H9 (cell line): ENCODE measurements around the gene SNX7. TPM values are rescaled to one million over a fixed set of nuclear protein-coding genes. Genes with fewer than 3 reads are reported as not detected.

Experiments used
- DNase-seq: peaks from one replicate; pipeline ENCODE4 v3.0.0-alpha.2; 2017
- H2AFZ ChIP-seq: one replicate; pipeline ENCODE4 v1.6.1; 2013; ENCODE audit warnings: mild to moderate bottlenecking, low read length, control low read depth, moderate library complexity
- H2AK5ac ChIP-seq: 2 replicates; pipeline ENCODE4 v1.6.1; 2013; ENCODE audit warnings: low read length, control low read depth, mixed read lengths; ENCODE audit not compliant: insufficient read length
- H2BK120ac ChIP-seq: one replicate; pipeline ENCODE4 v1.6.1; 2013; ENCODE audit warnings: low read depth, mild to moderate bottlenecking, low read length, control low read depth, inconsistent platforms; ENCODE audit not compliant: poor library complexity, severe bottlenecking
- H2BK12ac ChIP-seq: 2 replicates; pipeline ENCODE4 v1.6.1; 2013; ENCODE audit warnings: low read length, control low read depth, mixed read lengths, low read depth; ENCODE audit not compliant: insufficient read length
- H2BK15ac ChIP-seq: 2 replicates; pipeline ENCODE4 v1.6.1; 2013; ENCODE audit warnings: low read depth, low read length, control low read depth
- H2BK20ac ChIP-seq: one replicate; pipeline ENCODE4 v1.6.1; 2013; ENCODE audit warnings: low read depth, mild to moderate bottlenecking, low read length, control low read depth, inconsistent platforms; ENCODE audit not compliant: poor library complexity, severe bottlenecking
- H2BK5ac ChIP-seq: 2 replicates; pipeline ENCODE4 v1.6.1; 2013; ENCODE audit warnings: low read length, control low read depth, mixed read lengths; ENCODE audit not compliant: insufficient read length
- H3K14ac ChIP-seq: 2 replicates; pipeline ENCODE4 v1.6.1; 2013; ENCODE audit warnings: low read length, control low read depth; ENCODE audit not compliant: insufficient read depth
- H3K18ac ChIP-seq: 2 replicates; pipeline ENCODE4 v1.6.1; 2013; ENCODE audit warnings: low read depth, mild to moderate bottlenecking, mixed read lengths, low read length, control low read depth; ENCODE audit not compliant: insufficient read length
- H3K23ac ChIP-seq: 2 replicates; pipeline ENCODE4 v1.6.1; 2013; ENCODE audit warnings: low read length, control low read depth, mixed read lengths, low read depth; ENCODE audit not compliant: insufficient read length
- H3K23me2 ChIP-seq: 2 replicates; pipeline ENCODE4 v1.6.1; 2013; ENCODE audit warnings: low read depth, mild to moderate bottlenecking, mixed read lengths, low read length, control low read depth; ENCODE audit not compliant: insufficient read length, poor library complexity, severe bottlenecking
- H3K27ac ChIP-seq: 2 replicates; pipeline ENCODE4 v1.5.1; 2013; ENCODE audit warnings: low read length, control low read depth, mixed read lengths, low read depth; ENCODE audit not compliant: insufficient read length
- H3K27me3 ChIP-seq: 2 replicates; pipeline ENCODE4 v1.6.1; 2013; ENCODE audit warnings: low read length, control low read depth, inconsistent platforms; ENCODE audit not compliant: insufficient read depth
- H3K4ac ChIP-seq: 2 replicates; pipeline ENCODE4 v1.6.1; 2013; ENCODE audit warnings: low read depth, mild to moderate bottlenecking, control low read depth, inconsistent platforms, low read length, moderate library complexity
- H3K4me1 ChIP-seq: 2 replicates; pipeline ENCODE4 v1.6.1; 2013; ENCODE audit warnings: low read length, control low read depth, inconsistent platforms; ENCODE audit not compliant: insufficient read depth
- H3K4me2 ChIP-seq: 2 replicates; pipeline ENCODE4 v1.6.1; 2013; ENCODE audit warnings: low read length, control low read depth, mixed read lengths; ENCODE audit not compliant: insufficient read length, insufficient read depth
- H3K56ac ChIP-seq: 2 replicates; pipeline ENCODE4 v1.6.1; 2013; ENCODE audit warnings: low read depth, mild to moderate bottlenecking, mixed read lengths, low read length, control low read depth; ENCODE audit not compliant: insufficient read length
- H3K79me1 ChIP-seq: 2 replicates; pipeline ENCODE4 v1.6.1; 2013; ENCODE audit warnings: low read depth, mild to moderate bottlenecking, moderate library complexity, low read length, control low read depth, inconsistent platforms; ENCODE audit not compliant: insufficient read depth, poor library complexity, severe bottlenecking
- H3K79me2 ChIP-seq: 2 replicates; pipeline ENCODE4 v1.6.1; 2013; ENCODE audit warnings: low read length, control low read depth, inconsistent platforms; ENCODE audit not compliant: insufficient read depth
- H3K9ac ChIP-seq: 2 replicates; pipeline ENCODE4 v1.6.1; 2013; ENCODE audit warnings: low read length, control low read depth, mixed read lengths; ENCODE audit not compliant: insufficient read length; ENCODE audit errors: extremely low read depth
- H3K9me3 ChIP-seq: one replicate; pipeline ENCODE4 v1.6.1; 2013; ENCODE audit warnings: low read depth, low read length, inconsistent platforms; ENCODE audit not compliant: control insufficient read depth
- H3T11ph ChIP-seq: one replicate; pipeline ENCODE4 v1.6.1; 2013; ENCODE audit warnings: mild to moderate bottlenecking, low read length, control low read depth, inconsistent platforms
- H4K20me1 ChIP-seq: one replicate; pipeline ENCODE4 v1.6.1; 2013; ENCODE audit not compliant: control insufficient read depth, insufficient read length, insufficient read depth
- H4K5ac ChIP-seq: 2 replicates; pipeline ENCODE4 v1.6.1; 2013; ENCODE audit warnings: low read depth, mild to moderate bottlenecking, mixed read lengths, low read length, control low read depth; ENCODE audit not compliant: insufficient read length
- H4K8ac ChIP-seq: replicated peaks from 2 replicates; pipeline ENCODE4 v1.6.1; 2013; ENCODE audit warnings: low read length, control low read depth, mixed read lengths, low read depth; ENCODE audit not compliant: insufficient read length
- H4K91ac ChIP-seq: 2 replicates; pipeline ENCODE4 v1.6.1; 2013; ENCODE audit warnings: low read depth, mild to moderate bottlenecking, moderate library complexity, mixed read lengths, low read length, control low read depth; ENCODE audit not compliant: insufficient read length
- H3K27ac Mint-ChIP-seq, 3 experiments: 2 replicates in 2 of 3; 3 replicates in 1 of 3; pipeline ENCODE4 v1.8.0; 2020 to 2021; ENCODE audit warnings: mixed read lengths in 3 of 3, mild to moderate bottlenecking in 1 of 3, moderate library complexity in 1 of 3
- H3K27me3 Mint-ChIP-seq: 2 replicates; pipeline ENCODE4 v1.8.0; 2021; ENCODE audit warnings: low read depth, mild to moderate bottlenecking, moderate library complexity, mixed read lengths
- H3K36me3 Mint-ChIP-seq, 3 experiments: 2 replicates in 2 of 3; 3 replicates in 1 of 3; pipeline ENCODE4 v1.8.0; 2020 to 2021; ENCODE audit warnings: low read depth in 3 of 3, mixed read lengths in 3 of 3; ENCODE audit not compliant: insufficient read depth in 1 of 3
- H3K4me1 Mint-ChIP-seq, 2 experiments: 2 replicates each; pipeline ENCODE4 v1.8.0; 2020; ENCODE audit warnings: mixed read lengths in 2 of 2
- H3K4me3 Mint-ChIP-seq, 2 experiments: 2 replicates in 1 of 2; 3 replicates in 1 of 2; pipeline ENCODE4 v1.8.0; 2020 to 2021; ENCODE audit warnings: mild to moderate bottlenecking in 2 of 2, mixed read lengths in 2 of 2, moderate library complexity in 1 of 2
- H3K9me3 Mint-ChIP-seq, 2 experiments: 2 replicates in 1 of 2; 3 replicates in 1 of 2; pipeline ENCODE4 v1.8.0; 2020; ENCODE audit warnings: mild to moderate bottlenecking in 2 of 2, mixed read lengths in 2 of 2, moderate library complexity in 1 of 2
- CTCF ChIP-seq: fragments of 200-600 bp; sonication (generic); conservative IDR thresholded peaks from 3 replicates; pipeline ENCODE4 v1.8.0; 2021; ENCODE audit warnings: antibody characterized with exemption, mild to moderate bottlenecking
- WGBS: extraction: QIAGEN DNeasy Blood & Tissue Kit; methylation state at CpG from one replicate; pipeline ENCODE4 v1.1.7; 2013; ENCODE audit warnings: missing lambda C conversion rate, low lambda C conversion rate, mixed read lengths; ENCODE audit not compliant: insufficient read length; ENCODE audit errors: extremely low coverage; 5-methylcytosine and 5-hydroxymethylcytosine counted together
- total RNA-seq: library from RNA; stranded (reverse); gene quantifications from 2 replicates; pipeline ENCODE4 v1.2.1, GENCODE V29; 2021

The SNX7 gene
- total RNA-seq, 1 experiment from 2014 or later, result 24.7 TPM

GRCh38 chr1:98698625-98699024 is 37.1 kb downstream of the SNX7 start:
- Histone ChIP-seq H3K27me3 (no peaks in the 10 kb centered on the region), H2BK20ac (no peak overlapping the region), H4K91ac (no peak overlapping the region), H3K9me3 (no peaks in the 10 kb centered on the region), H3K4me1 (no peaks in the 10 kb centered on the region), H4K5ac (no peak overlapping the region), H4K8ac (no peak overlapping the region), H3K79me1 (no peaks in the 10 kb centered on the region), H3K4ac (no peak overlapping the region), H3K79me2 (no peaks in the 10 kb centered on the region), H2AFZ (no peak overlapping the region), H3K14ac (no peak overlapping the region), H2BK15ac (no peak overlapping the region), H2AK5ac (no peak overlapping the region), H3K27ac (no peak overlapping the region), H2BK5ac (no peak overlapping the region), H3T11ph (no peak overlapping the region), H4K20me1 (no peaks in the 10 kb centered on the region), H2BK12ac (no peak overlapping the region), H3K56ac (no peak overlapping the region), H3K18ac (no peak overlapping the region), H3K9ac (no peak overlapping the region), H2BK120ac (no peak overlapping the region), H3K23me2 (no peaks in the 10 kb centered on the region), H3K4me2 (no peak overlapping the region), H3K23ac (no peak overlapping the region)
- Mint-ChIP-seq H3K27ac (no peak overlapping the region), H3K9me3 (no peaks in the 10 kb centered on the region), H3K4me3 (no peak overlapping the region), H3K36me3 (no peaks in the 10 kb centered on the region), H3K27me3 (no peaks in the 10 kb centered on the region), H3K4me1 (no peaks in the 10 kb centered on the region)
- no peak for TF ChIP-seq CTCF
- WGBS, result no CpG with 5 or more reads among the region's 3 CpGs
- no peak for DNase-seq
